HEK293 (cell line): ENCODE results near the gene SNX2.
A peak's percentile ranks its signal among the peaks of the same experiment; 100 is the strongest.

Experiments used
- CTCF ChIA-PET: fragments of 350-600 bp; formaldehyde crosslinking; extraction: SDS; loops from one replicate; lab custom pipeline; 2021; ENCODE audit warnings: antibody characterized with exemption; lab: Yijun Ruan, JAX
- POLR2A ChIA-PET: fragments of 300-600 bp; formaldehyde crosslinking; extraction: SDS; loops from one replicate; lab custom pipeline; 2020; ENCODE audit warnings: antibody characterized with exemption, inconsistent platforms; lab: Yijun Ruan, JAX
- H3K27ac ChIP-seq: fragments of 200-500 bp; sonication (Bioruptor generic); 2 replicates; pipeline ENCODE4 v1.5.1; 2014; ENCODE audit warnings: low read depth, low read length, control low read depth, inconsistent platforms; ENCODE audit errors: extremely low read depth
- H3K36me3 ChIP-seq, 2 experiments: fragments of 200-500 bp in 1 of 2; sonication (Bioruptor generic) in 1 of 2; 1 replicate in 1 of 2; 2 replicates in 1 of 2; pipeline ENCODE4 v1.5.1; 2014 to 2017; ENCODE audit warnings: inconsistent platforms in 2 of 2, low read length in 2 of 2; ENCODE audit not compliant: control insufficient read depth in 2 of 2, insufficient read depth in 1 of 2
- H3K4me1 ChIP-seq: fragments of 200-500 bp; sonication (Bioruptor generic); 2 replicates; pipeline ENCODE4 v1.5.1; 2014; ENCODE audit warnings: mild to moderate bottlenecking, low read length, inconsistent platforms; ENCODE audit not compliant: control insufficient read depth, insufficient read depth
- H3K4me3 ChIP-seq: 2 replicates; pipeline ENCODE4 v1.5.1; 2011; ENCODE audit warnings: low read depth, mild to moderate bottlenecking, control low read depth, low read length, moderate library complexity
- H3K9me3 ChIP-seq: fragments of 200-500 bp; sonication (Bioruptor generic); 2 replicates; pipeline ENCODE4 v1.5.1; 2014; ENCODE audit warnings: low read depth, low read length, inconsistent platforms; ENCODE audit not compliant: control insufficient read depth, insufficient read depth
- BCL6B ChIP-seq: fragments of 450-650 bp; formaldehyde crosslinking; IDR thresholded peaks from 2 replicates; pipeline ENCODE4 v1.5.1; 2017; ENCODE audit warnings: missing biosample characterization, missing genetic modification characterization
- FEZF1 ChIP-seq: fragments of 450-650 bp; formaldehyde crosslinking; IDR thresholded peaks from 2 replicates; pipeline ENCODE4 v1.5.1; 2016; ENCODE audit warnings: missing biosample characterization, missing genetic modification characterization
- GLI2 ChIP-seq: fragments of 450-650 bp; formaldehyde crosslinking; IDR thresholded peaks from 2 replicates; pipeline ENCODE4; 2017; ENCODE audit warnings: missing biosample characterization, missing genetic modification characterization, low read depth, borderline replicate concordance
- HOXA7 ChIP-seq: sonication (generic); formaldehyde crosslinking; IDR thresholded peaks from 2 replicates; pipeline ENCODE4 v1.8.1; 2022; ENCODE audit warnings: missing genetic modification reagents, borderline replicate concordance
- HOXD13 ChIP-seq: sonication (generic); formaldehyde crosslinking; IDR thresholded peaks from 2 replicates; pipeline ENCODE4 v1.8.0; 2022; ENCODE audit warnings: missing genetic modification reagents, borderline replicate concordance
- OSR2 ChIP-seq: fragments of 450-650 bp; formaldehyde crosslinking; IDR thresholded peaks from 2 replicates; pipeline ENCODE4 v1.5.1; 2016; ENCODE audit warnings: missing biosample characterization, missing genetic modification characterization
- ZNF157 ChIP-seq: fragments of 450-650 bp; formaldehyde crosslinking; IDR thresholded peaks from 2 replicates; pipeline ENCODE4 v1.5.1; 2016; ENCODE audit warnings: missing biosample characterization, missing genetic modification characterization
- ZNF214 ChIP-seq: fragments of 450-650 bp; formaldehyde crosslinking; IDR thresholded peaks from 2 replicates; pipeline ENCODE4 v1.5.1; 2017; ENCODE audit warnings: missing biosample characterization, mild to moderate bottlenecking, missing genetic modification characterization, borderline replicate concordance
- ZNF266 ChIP-seq: fragments of 450-650 bp; formaldehyde crosslinking; IDR thresholded peaks from 2 replicates; pipeline ENCODE4 v1.5.1; 2016; ENCODE audit warnings: missing biosample characterization, missing genetic modification characterization, low read depth
- ZNF600 ChIP-seq: fragments of 450-650 bp; formaldehyde crosslinking; IDR thresholded peaks from 2 replicates; pipeline ENCODE4 v1.5.1; 2016; ENCODE audit warnings: missing biosample characterization, missing genetic modification characterization
- ZNF658 ChIP-seq: fragments of 450-650 bp; formaldehyde crosslinking; IDR thresholded peaks from 2 replicates; pipeline ENCODE4; 2016; ENCODE audit warnings: missing biosample characterization, missing genetic modification characterization
- ZNF660 ChIP-seq: fragments of 450-650 bp; IDR thresholded peaks from 2 replicates; pipeline ENCODE4 v1.5.1; 2018; ENCODE audit warnings: missing biosample characterization, mild to moderate bottlenecking, missing genetic modification characterization
- ZNF670 ChIP-seq: fragments of 450-650 bp; formaldehyde crosslinking; IDR thresholded peaks from 2 replicates; pipeline ENCODE4 v1.5.1; 2016; ENCODE audit warnings: missing biosample characterization, missing genetic modification characterization, low read depth
- ZNF776 ChIP-seq: fragments of 450-650 bp; formaldehyde crosslinking; IDR thresholded peaks from 2 replicates; pipeline ENCODE4 v1.5.0; 2017; ENCODE audit warnings: missing biosample characterization, missing genetic modification characterization, borderline replicate concordance
- TF ChIP-seq, protein P1 (sequence below): fragments of 450-650 bp; formaldehyde crosslinking; IDR thresholded peaks from 2 replicates; pipeline ENCODE4 v1.5.1; 2017; ENCODE audit warnings: missing biosample characterization, missing genetic modification characterization
- TF ChIP-seq, protein P2 (sequence below): fragments of 450-650 bp; formaldehyde crosslinking; IDR thresholded peaks from 2 replicates; pipeline ENCODE4 v1.5.1; 2016; ENCODE audit warnings: missing biosample characterization, missing genetic modification characterization
- TF ChIP-seq, protein P3 (sequence below): fragments of 450-650 bp; formaldehyde crosslinking; IDR thresholded peaks from 2 replicates; pipeline ENCODE4 v1.5.1; 2016; ENCODE audit warnings: missing biosample characterization, missing genetic modification characterization

The SNX2 gene

GRCh38 chr5:122789461-122790171, 14.7 kb downstream of the SNX2 start:
- peaks cover 4% of the 10 kb centered on the region for H3K9me3 ChIP-seq
- H3K36me3 ChIP-seq = peaks cover 0 to 4% of the 10 kb centered on the region in 2 experiments; a peak in 2 of 3 replicates
- ChIA-PET POLR2A (no interaction called here), CTCF (no interaction called here)
- no peak for TF ChIP-seq ZNF776
- TF ChIP-seq, protein P1, sequence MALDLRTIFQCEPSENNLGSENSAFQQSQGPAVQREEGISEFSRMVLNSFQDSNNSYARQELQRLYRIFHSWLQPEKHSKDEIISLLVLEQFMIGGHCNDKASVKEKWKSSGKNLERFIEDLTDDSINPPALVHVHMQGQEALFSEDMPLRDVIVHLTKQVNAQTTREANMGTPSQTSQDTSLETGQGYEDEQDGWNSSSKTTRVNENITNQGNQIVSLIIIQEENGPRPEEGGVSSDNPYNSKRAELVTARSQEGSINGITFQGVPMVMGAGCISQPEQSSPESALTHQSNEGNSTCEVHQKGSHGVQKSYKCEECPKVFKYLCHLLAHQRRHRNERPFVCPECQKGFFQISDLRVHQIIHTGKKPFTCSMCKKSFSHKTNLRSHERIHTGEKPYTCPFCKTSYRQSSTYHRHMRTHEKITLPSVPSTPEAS (tag by site-specific recombination) = 0 out of 2 replicates have a peak, but pooled peaks have one; percentile 33
- no peak overlapping the region for H3K27ac ChIP-seq
- no peak overlapping the region for H3K4me3 ChIP-seq
- no peaks in the 10 kb centered on the region for H3K4me1 ChIP-seq

GRCh38 chr5:122790354-122791103, 15.6 kb downstream of the SNX2 start:
- Histone ChIP-seq H3K36me3 (peaks cover 3 to 4% of the 10 kb centered on the region in 2 experiments), H3K4me3 (no peak overlapping the region), H3K4me1 (no peaks in the 10 kb centered on the region), H3K9me3 (peaks cover 4% of the 10 kb centered on the region), H3K27ac (no peak overlapping the region)
- TF ChIP-seq ZNF658 (tag by site-specific recombination) = no peak
- ChIA-PET CTCF (no interaction called here), POLR2A (no interaction called here)

DNA sequence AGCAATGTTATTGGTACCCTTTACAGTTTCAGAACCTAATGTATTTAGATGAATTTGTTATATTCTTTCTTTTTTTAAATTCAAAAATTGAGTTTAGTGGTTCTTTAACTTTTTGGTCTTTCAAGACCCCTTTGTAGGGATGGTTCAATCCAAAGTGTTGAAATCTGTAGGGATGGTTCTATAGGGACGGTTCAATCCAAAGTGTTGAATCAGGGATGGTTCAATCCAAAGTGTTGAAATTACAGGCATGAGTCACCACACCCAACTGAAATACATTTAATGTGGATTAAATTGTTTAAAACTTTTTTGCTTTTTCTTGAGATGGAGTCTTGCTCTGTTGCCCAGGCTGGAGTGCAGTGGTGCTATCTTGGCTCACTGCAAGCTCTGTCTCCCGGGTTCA, 30.6 kb downstream of the SNX2 start:
- Histone ChIP-seq H3K27ac (no peak overlapping the region), H3K36me3 (peaks cover 37 to 42% of the 10 kb centered on the region in 2 experiments), H3K4me3 (no peak overlapping the region), H3K4me1 (peaks cover 2% of the 10 kb centered on the region; the same call in 1 of the 2 replicates), H3K9me3 (no peaks in the 10 kb centered on the region)
- ChIA-PET CTCF (no interaction called here), POLR2A (no interaction called here)
- TF ChIP-seq ZNF214 (tag by site-specific recombination) = no peak
- no peak for TF ChIP-seq ZNF670 (tag by site-specific recombination)
- no peak for TF ChIP-seq OSR2 (tag by site-specific recombination)
- TF ChIP-seq ZNF658 (tag by site-specific recombination) = no peak
- TF ChIP-seq, protein P2, sequence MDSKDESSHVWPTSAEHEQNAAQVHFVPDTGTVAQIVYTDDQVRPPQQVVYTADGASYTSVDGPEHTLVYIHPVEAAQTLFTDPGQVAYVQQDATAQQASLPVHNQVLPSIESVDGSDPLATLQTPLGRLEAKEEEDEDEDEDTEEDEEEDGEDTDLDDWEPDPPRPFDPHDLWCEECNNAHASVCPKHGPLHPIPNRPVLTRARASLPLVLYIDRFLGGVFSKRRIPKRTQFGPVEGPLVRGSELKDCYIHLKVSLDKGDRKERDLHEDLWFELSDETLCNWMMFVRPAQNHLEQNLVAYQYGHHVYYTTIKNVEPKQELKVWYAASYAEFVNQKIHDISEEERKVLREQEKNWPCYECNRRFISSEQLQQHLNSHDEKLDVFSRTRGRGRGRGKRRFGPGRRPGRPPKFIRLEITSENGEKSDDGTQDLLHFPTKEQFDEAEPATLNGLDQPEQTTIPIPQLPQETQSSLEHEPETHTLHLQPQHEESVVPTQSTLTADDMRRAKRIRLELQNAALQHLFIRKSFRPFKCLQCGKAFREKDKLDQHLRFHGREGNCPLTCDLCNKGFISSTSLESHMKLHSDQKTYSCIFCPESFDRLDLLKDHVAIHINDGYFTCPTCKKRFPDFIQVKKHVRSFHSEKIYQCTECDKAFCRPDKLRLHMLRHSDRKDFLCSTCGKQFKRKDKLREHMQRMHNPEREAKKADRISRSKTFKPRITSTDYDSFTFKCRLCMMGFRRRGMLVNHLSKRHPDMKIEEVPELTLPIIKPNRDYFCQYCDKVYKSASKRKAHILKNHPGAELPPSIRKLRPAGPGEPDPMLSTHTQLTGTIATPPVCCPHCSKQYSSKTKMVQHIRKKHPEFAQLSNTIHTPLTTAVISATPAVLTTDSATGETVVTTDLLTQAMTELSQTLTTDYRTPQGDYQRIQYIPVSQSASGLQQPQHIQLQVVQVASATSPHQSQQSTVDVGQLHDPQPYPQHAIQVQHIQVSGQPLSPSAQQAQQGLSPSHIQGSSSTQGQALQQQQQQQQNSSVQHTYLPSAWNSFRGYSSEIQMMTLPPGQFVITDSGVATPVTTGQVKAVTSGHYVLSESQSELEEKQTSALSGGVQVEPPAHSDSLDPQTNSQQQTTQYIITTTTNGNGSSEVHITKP (tag by site-specific recombination) = peak; percentile 75
- TF ChIP-seq HOXD13 (CRISPR knock-in tag) = no peak
- no peak for TF ChIP-seq ZNF600 (tag by site-specific recombination)
- TF ChIP-seq GLI2 (tag by site-specific recombination) = no peak
- no peak for TF ChIP-seq HOXA7 (CRISPR knock-in tag)

- Histone ChIP-seq H3K4me3 (no peak overlapping the region), H3K27ac (no peak overlapping the region), H3K9me3 (no peaks in the 10 kb centered on the region), H3K36me3 (peaks cover 12 to 24% of the 10 kb centered on the region in 2 experiments), H3K4me1 (peaks cover 2% of the 10 kb centered on the region; the same call in 1 of the 2 replicates)
- ChIA-PET POLR2A (no interaction called here), CTCF (no interaction called here)
- TF ChIP-seq, protein P3, sequence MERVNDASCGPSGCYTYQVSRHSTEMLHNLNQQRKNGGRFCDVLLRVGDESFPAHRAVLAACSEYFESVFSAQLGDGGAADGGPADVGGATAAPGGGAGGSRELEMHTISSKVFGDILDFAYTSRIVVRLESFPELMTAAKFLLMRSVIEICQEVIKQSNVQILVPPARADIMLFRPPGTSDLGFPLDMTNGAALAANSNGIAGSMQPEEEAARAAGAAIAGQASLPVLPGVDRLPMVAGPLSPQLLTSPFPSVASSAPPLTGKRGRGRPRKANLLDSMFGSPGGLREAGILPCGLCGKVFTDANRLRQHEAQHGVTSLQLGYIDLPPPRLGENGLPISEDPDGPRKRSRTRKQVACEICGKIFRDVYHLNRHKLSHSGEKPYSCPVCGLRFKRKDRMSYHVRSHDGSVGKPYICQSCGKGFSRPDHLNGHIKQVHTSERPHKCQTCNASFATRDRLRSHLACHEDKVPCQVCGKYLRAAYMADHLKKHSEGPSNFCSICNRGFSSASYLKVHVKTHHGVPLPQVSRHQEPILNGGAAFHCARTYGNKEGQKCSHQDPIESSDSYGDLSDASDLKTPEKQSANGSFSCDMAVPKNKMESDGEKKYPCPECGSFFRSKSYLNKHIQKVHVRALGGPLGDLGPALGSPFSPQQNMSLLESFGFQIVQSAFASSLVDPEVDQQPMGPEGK = no peak
- TF ChIP-seq ZNF660 (tag by site-specific recombination) (no peak), BCL6B (tag by site-specific recombination) (no peak), ZNF157 (tag by site-specific recombination) (no peak), FEZF1 (no peak), ZNF266 (no peak)
Observed at GRCh38 chr5:122810405-122810804, 35.5 kb downstream of the SNX2 start.
